ENCODE data around the gene TEX35.

Gene TEX35

GRCh38 chr1:178527117-178527516, 14.2 kb downstream of the TEX35 start:
- Histone ChIP-seq H3K4me1 (ENCODE audit: control insufficient read depth, insufficient read depth, low read length) (peaks cover 16% of the 10 kb centered on the region), H3K4me3 (ENCODE audit: low read length) (no peak overlapping the region), H3K4me2 (ENCODE audit: low read length) (no peak overlapping the region), H3K9me3 (replicated peaks; ENCODE audit: low read length) (no peaks in the 10 kb centered on the region), H3K36me3 (ENCODE audit: insufficient read depth, low read length) (no peaks in the 10 kb centered on the region), H3K27me3 (ENCODE audit: control insufficient read depth, insufficient read depth, low read length) (peaks cover 4% of the 10 kb centered on the region), H3K9ac (ENCODE audit: low read depth, low read length) (no peak overlapping the region)

DNA sequence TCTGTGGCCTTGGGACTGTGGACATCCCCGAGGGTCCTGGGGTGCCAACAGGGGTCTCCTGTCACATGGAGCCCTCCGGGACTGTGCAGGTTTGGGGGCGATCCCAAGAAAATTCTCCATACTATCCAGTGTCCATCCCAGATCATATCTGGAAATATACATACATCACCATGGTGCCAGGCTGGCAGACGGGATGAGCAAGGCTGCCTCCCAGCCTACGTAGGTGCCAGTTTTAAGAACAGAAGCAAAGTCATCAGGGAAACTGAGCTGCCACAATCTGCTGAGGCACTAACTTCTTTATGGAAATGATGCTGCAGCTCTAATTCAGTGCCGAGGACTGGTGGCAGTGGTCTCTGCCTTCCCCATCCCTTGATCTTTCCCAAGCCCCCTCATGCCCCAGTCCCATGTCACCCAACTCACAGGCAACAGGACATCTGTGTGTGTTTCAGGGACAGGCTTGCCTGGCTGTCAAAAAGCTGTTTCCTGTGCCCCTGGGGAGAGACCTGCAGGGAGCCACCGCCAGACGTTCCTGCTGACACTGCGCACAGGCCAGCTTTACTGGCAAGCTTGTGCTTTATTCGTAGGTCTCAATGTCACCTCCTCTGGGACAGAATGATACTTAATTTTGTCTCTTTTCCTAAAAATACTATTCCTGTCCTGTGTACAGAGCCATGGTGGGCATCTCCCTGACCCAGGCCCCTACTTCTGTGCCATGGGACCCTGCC, 15.5 kb downstream of the TEX35 start:
- H3K36me3 ChIP-seq (ENCODE audit: insufficient read depth, low read length): no peaks in the 10 kb centered on the region
- H3K4me1 ChIP-seq (ENCODE audit: control insufficient read depth, insufficient read depth, low read length): peaks cover 16% of the 10 kb centered on the region
- H3K9ac ChIP-seq (ENCODE audit: low read depth, low read length): no peak overlapping the region
- peaks cover 4% of the 10 kb centered on the region for H3K27me3 ChIP-seq (ENCODE audit: control insufficient read depth, insufficient read depth, low read length)
- H3K4me3 ChIP-seq (ENCODE audit: low read length): no peak overlapping the region
- no peak overlapping the region for H3K4me2 ChIP-seq (ENCODE audit: low read length)
- no peaks in the 10 kb centered on the region for H3K9me3 ChIP-seq (replicated peaks; ENCODE audit: low read length)

DNA sequence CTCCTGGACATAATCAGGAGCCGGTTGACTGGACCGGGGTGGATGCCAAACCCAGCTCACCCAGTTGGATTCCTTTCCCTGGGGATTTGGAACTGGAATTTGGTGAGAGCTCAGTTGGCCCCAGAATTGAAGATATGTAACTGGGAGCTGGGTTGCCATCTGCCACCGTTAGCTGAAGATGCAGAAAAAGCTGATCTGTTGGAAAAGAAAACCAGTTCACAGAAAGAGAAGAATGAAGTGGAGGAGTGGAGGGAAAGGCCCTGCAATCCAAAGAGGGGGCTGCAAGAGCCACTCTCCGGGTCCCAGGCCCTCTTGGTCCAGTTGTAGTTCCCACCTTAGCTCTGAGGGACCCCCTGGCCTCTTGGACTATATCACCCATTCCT, 16.0 kb downstream of the TEX35 start:
- Histone ChIP-seq H3K4me3 (ENCODE audit: low read length) (no peak overlapping the region), H3K27me3 (ENCODE audit: control insufficient read depth, insufficient read depth, low read length) (peaks cover 4% of the 10 kb centered on the region), H3K4me2 (ENCODE audit: low read length) (no peak overlapping the region), H3K9ac (ENCODE audit: low read depth, low read length) (no peak overlapping the region), H3K9me3 (replicated peaks; ENCODE audit: low read length) (no peaks in the 10 kb centered on the region), H3K36me3 (ENCODE audit: insufficient read depth, low read length) (no peaks in the 10 kb centered on the region), H3K4me1 (ENCODE audit: control insufficient read depth, insufficient read depth, low read length) (peaks cover 16% of the 10 kb centered on the region)

- Histone ChIP-seq H3K4me3 (ENCODE audit: low read length) (no peak overlapping the region), H3K4me2 (ENCODE audit: low read length) (no peak overlapping the region), H3K9ac (ENCODE audit: low read depth, low read length) (no peak overlapping the region), H3K36me3 (ENCODE audit: insufficient read depth, low read length) (no peaks in the 10 kb centered on the region), H3K27me3 (ENCODE audit: control insufficient read depth, insufficient read depth, low read length) (no peaks in the 10 kb centered on the region), H3K4me1 (ENCODE audit: control insufficient read depth, insufficient read depth, low read length) (peaks cover 16% of the 10 kb centered on the region), H3K9me3 (replicated peaks; ENCODE audit: low read length) (no peaks in the 10 kb centered on the region)
These were observed 16.6 kb downstream of the TEX35 start for GRCh38 chr1:178529364-178530036.

DNA sequence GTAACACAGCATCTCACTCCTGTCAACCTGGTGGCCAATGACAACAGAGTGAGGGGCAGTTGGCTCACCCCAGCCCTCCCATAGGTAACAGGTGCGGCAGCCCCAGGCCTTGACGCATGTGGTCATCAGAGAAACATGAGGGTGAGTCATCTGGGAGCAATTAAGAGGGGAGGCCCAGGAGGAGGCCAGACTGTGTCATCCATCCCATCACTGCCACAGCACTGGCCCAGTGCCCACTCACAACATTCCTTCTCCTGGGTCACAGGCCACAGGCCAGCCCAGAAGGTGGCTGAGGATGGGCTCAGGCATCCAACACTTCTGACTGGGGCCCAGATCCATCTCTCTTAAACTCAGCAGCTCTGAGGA, 17.1 kb downstream of the TEX35 start:
- H3K36me3 ChIP-seq (ENCODE audit: insufficient read depth, low read length): no peaks in the 10 kb centered on the region
- H3K27me3 ChIP-seq (ENCODE audit: control insufficient read depth, insufficient read depth, low read length): no peaks in the 10 kb centered on the region
- peaks cover 16% of the 10 kb centered on the region for H3K4me1 ChIP-seq (ENCODE audit: control insufficient read depth, insufficient read depth, low read length)
- H3K9me3 ChIP-seq (replicated peaks; ENCODE audit: low read length): no peaks in the 10 kb centered on the region
- H3K4me3 ChIP-seq (ENCODE audit: low read length): no peak overlapping the region
- H3K4me2 ChIP-seq (ENCODE audit: low read length): no peak overlapping the region
- no peak overlapping the region for H3K9ac ChIP-seq (ENCODE audit: low read depth, low read length)

DNA sequence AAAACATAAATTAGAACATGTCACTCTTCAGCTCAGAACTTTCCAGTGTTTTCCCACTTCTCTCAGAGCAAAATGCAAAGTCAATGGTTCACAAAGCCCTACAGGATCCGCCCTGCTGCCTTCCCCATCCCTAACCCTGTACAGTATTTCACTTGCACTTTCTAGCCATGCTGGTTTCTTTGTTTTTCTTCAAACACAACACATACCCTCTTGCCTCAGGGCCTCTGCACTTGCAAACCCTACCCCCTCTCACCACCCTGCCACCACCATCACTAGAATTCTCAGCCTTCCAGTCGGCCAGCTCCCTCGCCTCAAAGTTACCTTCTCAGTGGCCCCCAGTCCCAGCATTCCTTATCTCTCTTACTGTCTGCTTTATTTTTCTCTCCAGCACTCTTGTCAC, 17.6 kb downstream of the TEX35 start:
- Histone ChIP-seq H3K9me3 (replicated peaks; ENCODE audit: low read length) (no peaks in the 10 kb centered on the region), H3K27me3 (ENCODE audit: control insufficient read depth, insufficient read depth, low read length) (no peaks in the 10 kb centered on the region), H3K4me3 (ENCODE audit: low read length) (no peak overlapping the region), H3K9ac (ENCODE audit: low read depth, low read length) (no peak overlapping the region), H3K36me3 (ENCODE audit: insufficient read depth, low read length) (no peaks in the 10 kb centered on the region), H3K4me2 (ENCODE audit: low read length) (no peak overlapping the region), H3K4me1 (ENCODE audit: control insufficient read depth, insufficient read depth, low read length) (peaks cover 16% of the 10 kb centered on the region)

GRCh38 chr1:178531887-178532286, 19.0 kb downstream of the TEX35 start:
- H3K4me3 ChIP-seq (ENCODE audit: low read length): no peak overlapping the region
- H3K9ac ChIP-seq (ENCODE audit: low read depth, low read length): no peak overlapping the region
- no peaks in the 10 kb centered on the region for H3K36me3 ChIP-seq (ENCODE audit: insufficient read depth, low read length)
- no peak overlapping the region for H3K4me2 ChIP-seq (ENCODE audit: low read length)
- no peaks in the 10 kb centered on the region for H3K9me3 ChIP-seq (replicated peaks; ENCODE audit: low read length)
- no peaks in the 10 kb centered on the region for H3K27me3 ChIP-seq (ENCODE audit: control insufficient read depth, insufficient read depth, low read length)
- peaks cover 23% of the 10 kb centered on the region for H3K4me1 ChIP-seq (ENCODE audit: control insufficient read depth, insufficient read depth, low read length)

DNA sequence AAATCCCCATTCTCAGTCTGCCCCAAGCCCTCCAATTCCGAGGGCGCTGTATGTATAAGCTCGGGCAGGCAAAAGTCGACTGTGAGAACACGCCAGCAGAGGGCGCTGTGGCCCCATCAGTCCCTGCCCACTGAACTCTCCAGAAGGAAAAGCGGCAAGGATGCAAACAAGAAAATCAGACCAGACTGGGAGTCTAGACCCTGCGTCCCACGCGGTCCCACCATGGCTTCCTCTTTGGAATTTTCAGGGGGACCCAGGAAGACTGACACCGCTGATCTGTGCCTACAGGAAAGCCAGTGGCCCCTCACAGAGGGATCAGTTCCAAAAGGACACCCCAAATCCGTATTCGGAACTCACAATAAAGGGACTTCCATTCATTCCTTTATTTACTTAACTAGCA, 19.5 kb downstream of the TEX35 start:
- Histone ChIP-seq H3K9me3 (replicated peaks; ENCODE audit: low read length) (no peaks in the 10 kb centered on the region), H3K27me3 (ENCODE audit: control insufficient read depth, insufficient read depth, low read length) (no peaks in the 10 kb centered on the region), H3K36me3 (ENCODE audit: insufficient read depth, low read length) (no peaks in the 10 kb centered on the region), H3K4me2 (ENCODE audit: low read length) (peak overlapping the region; percentile 7), H3K4me1 (ENCODE audit: control insufficient read depth, insufficient read depth, low read length) (peaks cover 27% of the 10 kb centered on the region), H3K4me3 (ENCODE audit: low read length) (no peak overlapping the region), H3K9ac (ENCODE audit: low read depth, low read length) (peak overlapping the region; percentile 38)

GRCh38 chr1:178533121-178533946, 20.4 kb downstream of the TEX35 start:
- Histone ChIP-seq H3K4me2 (ENCODE audit: low read length) (no peak overlapping the region), H3K36me3 (ENCODE audit: insufficient read depth, low read length) (no peaks in the 10 kb centered on the region), H3K27me3 (ENCODE audit: control insufficient read depth, insufficient read depth, low read length) (no peaks in the 10 kb centered on the region), H3K9ac (ENCODE audit: low read depth, low read length) (no peak overlapping the region), H3K9me3 (replicated peaks; ENCODE audit: low read length) (no peaks in the 10 kb centered on the region), H3K4me3 (ENCODE audit: low read length) (no peak overlapping the region), H3K4me1 (ENCODE audit: control insufficient read depth, insufficient read depth, low read length) (peaks cover 36% of the 10 kb centered on the region)

- Histone ChIP-seq H3K9me3 (replicated peaks; ENCODE audit: low read length) (no peaks in the 10 kb centered on the region), H3K4me2 (ENCODE audit: low read length) (no peak overlapping the region), H3K36me3 (ENCODE audit: insufficient read depth, low read length) (no peaks in the 10 kb centered on the region), H3K4me1 (ENCODE audit: control insufficient read depth, insufficient read depth, low read length) (peaks cover 46% of the 10 kb centered on the region), H3K27me3 (ENCODE audit: control insufficient read depth, insufficient read depth, low read length) (no peaks in the 10 kb centered on the region), H3K9ac (ENCODE audit: low read depth, low read length) (no peak overlapping the region), H3K4me3 (ENCODE audit: low read length) (no peak overlapping the region)
These were observed 21.4 kb downstream of the TEX35 start for GRCh38 chr1:178534137-178534868.

- H3K9ac ChIP-seq (ENCODE audit: low read depth, low read length): no peak overlapping the region
- peaks cover 49% of the 10 kb centered on the region for H3K4me1 ChIP-seq (ENCODE audit: control insufficient read depth, insufficient read depth, low read length)
- H3K27me3 ChIP-seq (ENCODE audit: control insufficient read depth, insufficient read depth, low read length): no peaks in the 10 kb centered on the region
- no peaks in the 10 kb centered on the region for H3K36me3 ChIP-seq (ENCODE audit: insufficient read depth, low read length)
- H3K9me3 ChIP-seq (replicated peaks; ENCODE audit: low read length): no peaks in the 10 kb centered on the region
- no peak overlapping the region for H3K4me3 ChIP-seq (ENCODE audit: low read length)
- H3K4me2 ChIP-seq (ENCODE audit: low read length): peak overlapping the region; percentile 26
These were observed 23.4 kb downstream of the TEX35 start for GRCh38 chr1:178536329-178536728.

Data from skeletal muscle satellite cell (primary cell).